LHCN-M2 (cell line): ENCODE data around the gene KCNH5. TPM values are rescaled to one million over a fixed set of nuclear protein-coding genes. Genes with fewer than 3 reads are reported as not detected.

Source experiments
- DNase-seq: peaks from one replicate; pipeline ENCODE4 v3.0.0-alpha.2; 2012; ENCODE audit warnings: low read depth
- total RNA-seq: library from RNA; depleted of rRNA; stranded (reverse); fragments of >200 nt; gene quantifications from 2 replicates; pipeline ENCODE4 v1.2.3, GENCODE V29; 2014; rRNA removed

Gene KCNH5
- total RNA-seq, 1 experiment from 2014 or later = 0.06 TPM

DNA sequence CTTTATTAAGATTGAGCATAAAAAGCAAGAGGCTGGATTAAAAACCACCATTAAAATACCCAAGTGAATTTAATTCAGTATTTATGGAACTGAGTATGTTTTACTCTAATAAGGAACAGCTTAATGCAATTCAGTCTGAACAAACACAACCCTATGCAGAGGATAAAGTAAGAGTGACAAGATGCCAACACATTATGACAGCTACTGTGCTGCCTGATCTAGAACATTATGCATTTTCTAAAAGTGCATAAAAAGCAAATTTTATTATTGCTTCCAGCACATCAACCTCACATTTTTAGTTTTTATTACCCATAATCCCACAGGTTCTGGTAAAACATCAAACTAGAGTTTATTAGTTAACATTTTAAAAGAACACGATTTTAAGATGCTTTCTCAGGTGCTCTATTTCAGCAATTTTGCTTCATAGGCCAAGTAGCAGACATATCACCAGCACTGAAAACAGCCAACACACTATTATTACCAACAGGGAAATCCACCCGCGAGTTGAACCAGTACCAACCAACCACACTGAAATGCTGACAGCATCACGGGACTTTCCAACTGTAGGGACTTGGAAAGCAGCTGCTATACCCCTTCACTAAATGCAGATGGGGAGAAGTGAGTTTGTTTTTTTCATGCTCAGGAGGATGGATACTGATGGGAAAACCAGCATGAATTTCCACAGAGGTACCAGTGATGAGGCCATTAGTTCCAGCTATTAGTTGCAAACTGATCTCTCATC is 372.1 kb downstream of the KCNH5 start:
- DNase-seq = no peak

DNA sequence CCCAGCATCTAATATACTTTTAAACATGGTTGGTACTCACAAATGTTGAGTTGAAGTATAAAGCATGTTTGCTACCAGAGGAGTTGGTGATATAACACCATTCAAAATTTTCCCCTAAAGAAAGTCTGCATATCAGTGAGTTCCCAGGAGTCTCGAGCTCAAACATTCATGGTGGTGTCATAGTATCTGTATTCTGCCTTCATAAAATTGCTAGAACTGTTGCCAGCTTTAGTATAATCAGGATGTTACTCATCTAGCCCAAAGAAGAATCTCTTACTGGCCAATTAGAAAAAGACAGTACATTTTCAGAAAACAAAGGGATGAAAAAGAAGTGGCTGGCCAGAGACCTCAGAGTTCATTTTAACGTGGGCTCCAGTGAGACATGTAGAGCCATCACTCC is 374.7 kb downstream of the KCNH5 start:
- no peak for DNase-seq

DNA sequence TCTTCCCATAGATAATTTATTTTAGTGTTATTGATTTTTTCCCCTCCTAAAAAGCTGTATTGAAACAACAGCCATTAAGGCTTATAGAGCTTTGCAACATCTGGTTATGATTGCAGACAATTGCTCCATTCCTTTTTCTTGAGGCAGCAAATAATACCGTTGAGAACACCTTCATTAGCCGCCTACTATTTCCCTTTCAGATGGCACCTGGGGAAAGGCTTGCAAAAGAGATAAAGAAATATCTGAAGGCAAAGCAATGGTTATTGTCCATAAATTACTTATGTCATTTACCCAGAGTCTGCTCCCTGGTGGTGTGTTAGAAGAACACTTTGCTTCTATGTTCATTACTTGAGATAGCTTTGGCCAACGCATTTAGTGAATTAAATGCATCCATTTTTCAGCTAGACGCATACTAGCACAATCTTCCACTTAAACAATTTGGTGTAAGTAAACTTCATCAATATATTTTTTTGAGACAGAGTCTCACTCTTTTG is 377.8 kb downstream of the KCNH5 start:
- no peak for DNase-seq

DNA sequence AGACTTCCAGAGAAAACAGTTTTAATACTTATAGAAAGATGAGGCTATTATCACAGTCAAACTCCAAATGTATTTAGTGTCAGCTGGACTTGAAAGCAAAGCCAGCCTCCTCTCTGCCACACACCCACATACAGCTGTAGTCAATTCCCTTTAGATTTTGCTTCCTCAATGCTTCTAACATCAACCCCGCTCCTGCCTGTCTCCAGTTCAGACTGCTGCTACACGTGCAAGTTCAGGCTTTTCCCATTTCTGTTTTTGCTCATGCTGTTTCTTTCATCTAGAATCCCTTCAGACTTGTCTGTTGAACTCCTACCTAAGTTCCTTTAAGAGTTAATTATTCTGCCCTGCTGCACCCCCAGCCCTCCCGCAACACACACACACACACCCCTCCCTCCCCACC is 380.0 kb downstream of the KCNH5 start:
- DNase-seq = no peak

DNA sequence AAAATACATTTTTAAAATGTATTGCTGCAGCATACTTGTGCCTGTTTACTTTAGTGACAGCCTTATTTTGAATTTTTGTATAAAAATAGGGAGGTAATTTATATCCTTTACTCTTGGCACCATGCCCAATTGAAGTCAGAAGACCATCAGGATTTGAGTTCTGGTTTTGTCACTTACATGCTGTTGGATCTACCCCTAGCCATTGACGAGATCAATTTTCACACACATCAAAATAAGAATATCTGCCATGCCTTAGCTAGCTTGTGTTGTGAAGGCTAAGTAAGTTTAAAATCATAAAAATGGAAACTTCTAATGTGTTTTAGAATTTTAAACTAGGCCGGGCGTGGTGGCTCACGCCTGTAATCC is 381.8 kb downstream of the KCNH5 start:
- no peak for DNase-seq

DNA sequence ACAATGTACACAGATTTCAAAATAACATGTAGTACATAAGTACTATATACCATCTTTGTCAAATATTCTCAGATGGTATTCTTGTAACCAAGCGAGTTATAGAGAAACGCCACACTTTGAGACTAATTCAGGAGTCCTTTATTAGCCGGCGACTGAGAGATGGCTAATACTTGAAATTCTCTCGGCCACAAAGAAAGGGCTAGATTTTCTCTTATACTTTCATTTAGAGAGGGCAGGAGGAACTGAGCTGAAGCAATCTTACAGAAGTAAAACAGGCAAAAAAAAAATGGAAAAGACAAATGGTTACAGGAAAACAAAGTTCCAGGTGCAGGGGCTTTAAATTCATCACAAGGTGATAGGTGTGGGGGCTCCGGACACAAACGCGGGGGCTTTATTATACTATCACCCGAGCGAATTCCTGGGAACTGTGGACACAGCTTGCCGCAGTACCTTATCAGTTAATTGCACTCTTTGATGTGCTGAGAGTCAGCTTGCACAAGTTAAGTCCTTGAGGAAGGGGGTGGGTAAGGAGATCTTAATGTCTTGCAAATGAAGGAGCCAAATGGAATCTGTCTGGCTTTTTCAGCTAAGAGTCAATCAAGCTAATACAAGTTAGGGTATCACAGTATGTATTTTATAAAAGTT is 382.3 kb downstream of the KCNH5 start:
- no peak for DNase-seq

DNA sequence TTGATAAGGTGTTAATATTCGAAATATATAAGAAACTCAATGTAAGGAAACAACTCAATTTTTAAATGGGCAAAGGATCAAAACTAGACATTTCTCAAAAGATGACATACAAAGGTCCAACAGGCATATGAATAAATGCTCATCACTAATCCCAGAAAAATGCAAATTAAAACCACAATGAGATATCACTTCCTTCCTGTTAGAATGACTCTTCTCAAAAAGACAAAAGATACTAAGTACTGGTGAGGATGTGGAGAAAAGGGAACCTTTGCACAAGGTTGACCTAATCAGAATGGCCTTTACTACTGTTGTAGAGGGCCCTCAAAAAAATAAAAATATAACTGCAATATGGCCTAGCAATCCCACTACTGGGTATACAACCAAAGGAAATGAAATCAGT is 383.4 kb downstream of the KCNH5 start:
- no peak for DNase-seq

DNA sequence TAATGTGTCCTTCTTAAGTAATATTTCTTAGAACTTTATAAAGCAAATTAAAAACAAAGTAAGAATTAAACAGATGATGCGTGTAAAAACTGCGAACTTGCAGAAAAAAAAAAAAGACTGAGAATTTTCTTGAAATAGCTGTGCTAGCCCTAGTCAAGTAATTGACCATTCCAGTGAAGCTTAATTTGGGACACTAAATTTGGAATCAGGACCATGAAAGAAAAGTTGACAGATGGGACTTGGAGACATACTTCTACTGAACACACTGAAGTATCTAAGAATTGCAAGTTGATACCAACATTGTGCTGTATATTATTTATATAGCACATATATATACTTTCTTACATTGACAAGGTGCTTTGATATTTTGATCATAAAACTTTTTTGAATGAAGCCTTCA is 386.6 kb downstream of the KCNH5 start:
- no peak for DNase-seq

DNA sequence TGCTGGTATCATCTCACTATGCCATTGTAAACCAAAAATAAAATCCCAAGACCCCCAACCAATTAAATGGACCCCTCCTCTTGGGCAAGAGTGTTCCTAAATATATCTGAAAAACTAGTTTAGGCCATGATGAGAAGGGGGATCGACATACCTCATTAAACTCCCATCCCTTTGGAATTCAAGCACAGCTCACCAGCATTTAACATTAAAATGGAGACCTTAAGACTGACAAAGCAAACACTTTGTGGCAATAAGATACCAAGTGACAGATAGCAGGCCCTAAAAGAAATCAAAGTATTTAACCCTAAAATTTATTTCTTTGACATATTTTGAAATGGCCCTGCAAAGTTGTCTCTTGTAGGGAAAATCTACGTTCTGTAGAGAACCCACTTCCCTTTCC is 387.9 kb downstream of the KCNH5 start:
- DNase-seq = no peak

DNA sequence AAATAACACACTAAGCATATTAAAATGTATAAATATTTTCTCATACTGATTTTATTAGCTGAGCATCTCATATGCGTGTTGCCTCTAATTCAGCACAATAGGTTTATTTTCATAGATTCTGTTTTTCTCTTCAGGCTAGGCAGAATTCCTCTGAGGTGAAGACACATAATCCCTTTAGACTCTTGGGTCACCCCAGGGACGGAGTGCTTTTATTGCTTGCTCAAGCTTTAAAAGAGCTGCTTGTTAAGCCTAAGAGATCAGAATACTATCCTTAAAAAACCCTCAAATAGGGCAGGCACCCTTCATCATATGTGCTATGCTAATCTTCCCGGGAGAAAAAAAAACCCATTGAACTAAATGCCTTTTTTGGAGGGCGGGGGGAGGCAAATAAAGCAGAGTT is 390.1 kb downstream of the KCNH5 start:
- no peak for DNase-seq

DNA sequence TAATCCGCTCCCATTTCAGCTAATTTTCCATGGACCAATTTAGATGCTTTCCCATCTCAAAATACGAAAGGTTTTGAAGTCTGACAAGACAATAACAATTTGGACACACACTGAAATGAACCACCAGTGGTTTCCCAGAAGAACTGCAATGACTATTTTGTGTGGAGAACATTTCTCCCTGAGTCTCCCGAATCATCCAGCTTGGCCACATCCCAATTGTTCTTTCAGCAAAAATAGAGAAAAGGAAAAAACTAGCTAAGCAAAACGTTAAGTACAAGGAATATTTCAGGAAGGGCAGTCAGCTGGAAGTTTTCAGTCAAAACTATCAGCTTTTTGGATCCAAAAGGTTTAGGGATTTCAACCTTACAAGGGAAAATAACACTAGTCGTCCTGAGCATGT is 390.6 kb downstream of the KCNH5 start:
- DNase-seq = no peak

Other genes starting within 250 kb of the KCNH5 start
- gene RHOJ, start 159.0 kb upstream of the KCNH5 start, total RNA-seq = not detected in 2 replicates